ENCODE results near the gene CHCHD6. TPM values are rescaled to one million over a fixed set of nuclear protein-coding genes. Genes with fewer than 3 reads are reported as not detected.

Gene CHCHD6
- total RNA-seq, 1 experiment from 2014 or later: 65.9 TPM

GRCh38 chr3:126730376-126730775 lies 26.3 kb downstream of the CHCHD6 start:
- DNase-seq (ENCODE audit: low read depth): no peak
- in situ Hi-C loops (cut with HindIII; ENCODE audit: low pct_unique_long_range_greater_than_20kb, low sequenced_read_pairs): no loop called here

DNA sequence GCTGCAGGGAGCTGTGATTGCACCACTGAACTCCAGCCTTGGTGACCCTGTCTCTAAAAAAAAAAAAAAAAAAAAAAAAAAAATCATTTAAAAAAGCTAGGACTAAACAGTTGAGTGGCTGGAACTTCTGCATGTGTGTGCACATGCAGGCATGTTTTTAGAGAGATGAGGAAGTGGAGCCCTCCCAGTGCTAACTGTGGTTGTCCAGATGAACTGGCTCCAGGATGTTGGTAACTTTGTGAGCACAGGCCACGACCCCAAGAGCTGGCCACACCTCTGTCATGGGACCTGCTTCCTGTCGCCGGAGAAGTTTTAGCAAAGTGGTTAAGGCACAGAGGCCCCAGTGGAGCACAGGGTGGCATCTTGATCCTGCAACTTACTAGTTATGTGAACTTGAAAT lies 27.0 kb downstream of the CHCHD6 start:
- no peak for DNase-seq (ENCODE audit: low read depth)
- in situ Hi-C loops (cut with HindIII; ENCODE audit: low pct_unique_long_range_greater_than_20kb, low sequenced_read_pairs): no loop called here

- in situ Hi-C loops (cut with HindIII; ENCODE audit: low pct_unique_long_range_greater_than_20kb, low sequenced_read_pairs): no loop called here
- DNase-seq (ENCODE audit: low read depth): no peak
These were observed 28.4 kb downstream of the CHCHD6 start for GRCh38 chr3:126732281-126733060.

DNA sequence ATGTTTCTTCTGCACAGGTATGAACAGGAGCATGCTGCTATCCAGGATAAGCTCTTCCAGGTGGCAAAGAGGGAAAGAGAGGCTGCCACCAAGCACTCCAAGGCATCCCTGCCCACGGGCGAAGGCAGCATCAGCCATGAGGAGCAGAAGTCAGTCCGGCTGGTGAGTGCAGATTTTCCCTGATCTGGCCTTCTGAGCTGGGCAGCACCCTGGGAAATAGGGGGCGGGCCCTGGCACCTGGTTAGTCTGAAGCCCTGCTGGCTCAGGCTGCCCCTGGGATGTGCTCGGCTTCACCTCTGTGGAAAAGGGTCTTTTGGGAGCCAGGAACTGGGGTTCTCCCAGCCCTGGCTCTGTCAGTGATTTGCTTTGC lies 29.0 kb downstream of the CHCHD6 start:
- no peak for DNase-seq (ENCODE audit: low read depth)
- in situ Hi-C loops (cut with HindIII; ENCODE audit: low pct_unique_long_range_greater_than_20kb, low sequenced_read_pairs): no loop called here

GRCh38 chr3:126734106-126734723 lies 30.2 kb downstream of the CHCHD6 start:
- in situ Hi-C loops (cut with HindIII; ENCODE audit: low pct_unique_long_range_greater_than_20kb, low sequenced_read_pairs): no loop called here
- no peak for DNase-seq (ENCODE audit: low read depth)

- in situ Hi-C loops (cut with HindIII; ENCODE audit: low pct_unique_long_range_greater_than_20kb, low sequenced_read_pairs): no loop called here
These were observed 33.5 kb downstream of the CHCHD6 start for GRCh38 chr3:126737527-126737926.

GRCh38 chr3:126742057-126742456 lies 38.0 kb downstream of the CHCHD6 start:
- in situ Hi-C loops (cut with HindIII; ENCODE audit: low pct_unique_long_range_greater_than_20kb, low sequenced_read_pairs): no loop called here
- DNase-seq (ENCODE audit: low read depth): no peak

More at GRCh38 chr3:126737527-126737926, 33.5 kb downstream of the CHCHD6 start:
- no peak for DNase-seq (ENCODE audit: low read depth)

- in situ Hi-C loops (cut with HindIII; ENCODE audit: low pct_unique_long_range_greater_than_20kb, low sequenced_read_pairs): no loop called here
- DNase-seq (ENCODE audit: low read depth): no peak
These were observed 39.3 kb downstream of the CHCHD6 start for GRCh38 chr3:126743350-126743749.

DNA sequence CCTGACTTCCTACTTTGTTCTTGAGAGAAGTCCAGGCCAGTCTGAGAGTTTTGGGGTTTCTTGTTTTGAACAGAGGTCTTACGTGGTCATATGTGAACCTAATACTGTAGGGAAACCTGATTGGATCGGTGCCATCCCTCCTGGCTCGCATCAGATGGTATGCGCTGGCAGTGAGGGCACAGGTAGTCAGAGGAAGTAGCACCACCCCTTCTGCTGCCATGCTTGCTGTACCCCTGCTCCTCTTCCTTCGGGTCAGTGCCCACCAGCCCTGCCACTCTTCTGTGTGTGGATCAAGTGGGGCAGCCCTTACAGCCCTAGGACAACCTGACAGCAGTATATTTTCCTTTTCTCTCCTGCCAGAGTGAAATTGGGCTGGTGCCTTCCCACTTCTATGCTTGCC lies 39.7 kb downstream of the CHCHD6 start:
- in situ Hi-C loops (cut with HindIII; ENCODE audit: low pct_unique_long_range_greater_than_20kb, low sequenced_read_pairs): no loop called here
- no peak for DNase-seq (ENCODE audit: low read depth)

GRCh38 chr3:126745760-126746394 lies 41.8 kb downstream of the CHCHD6 start:
- no peak for DNase-seq (ENCODE audit: low read depth)
- in situ Hi-C loops (cut with HindIII; ENCODE audit: low pct_unique_long_range_greater_than_20kb, low sequenced_read_pairs): no loop called here

GRCh38 chr3:126746395-126747177 lies 42.5 kb downstream of the CHCHD6 start:
- in situ Hi-C loops (cut with HindIII; ENCODE audit: low pct_unique_long_range_greater_than_20kb, low sequenced_read_pairs): no loop called here
- peak; percentile 22 for DNase-seq (ENCODE audit: low read depth)

DNA sequence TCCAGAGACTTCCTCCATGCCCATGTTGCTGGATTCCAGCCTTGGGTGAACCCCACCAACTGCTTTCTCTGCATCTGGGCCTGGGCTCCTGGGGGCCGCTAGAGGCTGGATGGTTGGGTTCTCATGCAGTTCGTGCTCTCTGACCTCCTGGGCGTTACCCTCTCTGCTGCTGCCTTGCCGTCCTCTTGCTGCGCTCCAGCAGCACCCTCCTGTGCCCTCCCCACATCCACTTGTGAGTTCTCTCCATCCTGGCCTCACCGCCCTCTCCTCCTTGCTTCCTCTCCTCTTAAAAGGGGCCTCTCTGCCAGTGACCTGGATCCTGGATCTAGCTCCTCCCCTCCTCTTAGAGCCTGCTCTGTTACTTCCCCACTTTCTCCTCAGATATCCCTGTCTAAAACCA lies 43.7 kb downstream of the CHCHD6 start:
- no peak for DNase-seq (ENCODE audit: low read depth)
- in situ Hi-C loops (cut with HindIII; ENCODE audit: low pct_unique_long_range_greater_than_20kb, low sequenced_read_pairs): no loop called here

DNA sequence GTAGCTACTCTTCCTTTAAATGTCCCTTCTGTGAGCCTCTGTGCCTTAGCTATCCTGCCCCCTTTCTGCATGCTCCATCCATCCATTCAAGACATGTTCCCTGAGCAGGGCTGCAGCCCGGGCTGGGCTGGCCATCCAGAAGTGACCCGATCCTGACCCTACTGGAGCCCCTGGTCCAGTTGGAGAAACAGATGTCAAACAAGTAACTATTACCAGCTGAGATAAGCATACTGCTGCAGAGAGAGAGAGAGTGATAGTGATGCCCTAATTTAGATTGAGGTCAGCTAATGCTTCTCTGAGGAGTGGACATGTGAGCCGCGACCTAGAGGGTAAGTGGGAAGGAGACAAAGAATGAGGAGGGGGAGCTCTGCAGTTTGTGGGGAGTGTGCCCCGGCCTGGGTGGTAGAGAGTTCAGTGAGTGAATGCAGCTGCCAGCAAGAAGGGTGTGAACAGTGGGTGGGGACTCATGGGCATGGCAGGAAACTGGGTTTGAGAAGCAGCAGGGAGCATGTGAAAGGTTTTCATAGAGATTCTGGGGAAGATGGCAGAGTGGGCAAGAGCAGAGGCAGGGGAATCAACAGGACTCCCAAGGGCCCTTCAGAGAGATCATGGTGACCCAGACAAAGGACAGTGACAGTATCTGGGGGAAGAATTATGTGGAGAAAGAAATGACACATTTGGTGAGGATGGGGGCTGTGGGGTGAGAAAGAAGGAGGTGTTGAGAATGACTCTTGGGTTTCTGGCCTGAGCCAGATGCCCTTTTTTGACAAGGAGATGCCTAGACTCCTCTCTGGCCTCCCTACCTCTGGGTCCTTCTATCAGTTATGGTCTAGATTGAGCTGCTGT lies 44.9 kb downstream of the CHCHD6 start:
- in situ Hi-C loops (cut with HindIII; ENCODE audit: low pct_unique_long_range_greater_than_20kb, low sequenced_read_pairs): no loop called here
- DNase-seq (ENCODE audit: low read depth): no peak

DNA sequence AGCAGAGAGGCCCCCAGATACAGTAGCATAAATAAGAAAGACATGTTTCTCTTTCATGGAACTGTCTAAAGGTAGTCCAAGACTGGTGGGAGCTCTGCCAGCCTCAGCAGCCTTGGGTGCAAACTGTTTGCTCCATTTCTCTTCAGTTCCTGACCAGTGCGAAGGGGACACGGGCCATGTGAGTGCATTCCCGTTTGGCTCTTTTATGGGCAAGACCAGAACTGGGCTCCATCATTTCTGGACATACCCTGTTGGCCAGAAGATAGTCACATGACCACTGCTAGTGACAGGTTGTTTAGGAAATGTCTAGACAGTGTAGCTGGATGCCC lies 45.5 kb downstream of the CHCHD6 start:
- no peak for DNase-seq (ENCODE audit: low read depth)
- in situ Hi-C loops (cut with HindIII; ENCODE audit: low pct_unique_long_range_greater_than_20kb, low sequenced_read_pairs): no loop called here

- DNase-seq (ENCODE audit: low read depth): no peak
- in situ Hi-C loops (cut with HindIII; ENCODE audit: low pct_unique_long_range_greater_than_20kb, low sequenced_read_pairs): no loop called here
These were observed 46.1 kb downstream of the CHCHD6 start for GRCh38 chr3:126749931-126750755.

- in situ Hi-C loops (cut with HindIII; ENCODE audit: low pct_unique_long_range_greater_than_20kb, low sequenced_read_pairs): no loop called here
- peak; percentile 26 for DNase-seq (ENCODE audit: low read depth)
These were observed 46.7 kb downstream of the CHCHD6 start for GRCh38 chr3:126750756-126751121.

DNA sequence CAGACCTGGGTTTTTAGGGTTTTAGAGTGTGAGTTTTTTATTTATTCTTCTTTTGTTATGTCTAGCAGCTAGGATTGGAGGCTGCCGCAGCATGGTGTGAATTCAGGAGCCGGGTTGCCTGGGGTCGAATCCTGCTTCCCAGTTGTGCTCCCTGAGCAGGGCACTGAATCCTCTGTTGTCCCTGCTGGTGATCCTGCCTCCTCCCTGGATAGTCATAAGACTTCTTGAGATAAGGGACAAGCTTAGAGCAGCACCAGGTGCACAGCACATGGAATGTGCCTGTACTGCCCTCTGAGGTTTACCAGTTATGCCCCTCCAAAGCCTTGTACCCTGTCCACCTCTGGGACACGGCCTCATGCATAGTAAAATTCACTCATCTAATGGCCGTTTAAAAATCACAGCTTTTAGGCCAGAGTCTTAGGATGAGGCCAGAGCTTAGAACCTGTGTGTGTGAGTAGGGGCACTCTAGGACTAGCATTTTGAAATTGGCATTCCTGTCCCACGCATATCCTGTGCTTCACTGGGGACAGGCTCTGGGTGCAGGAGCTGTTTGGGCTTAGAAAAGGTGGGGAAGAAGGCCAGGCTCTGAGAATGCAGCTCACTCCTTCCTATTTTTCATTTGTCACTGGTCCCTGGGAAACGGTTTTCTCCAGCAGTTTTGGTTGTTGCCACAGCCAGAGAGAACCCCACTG lies 47.7 kb downstream of the CHCHD6 start:
- DNase-seq (ENCODE audit: low read depth): no peak

More for the DNA sequence above, 47.7 kb downstream of the CHCHD6 start:
- in situ Hi-C loops (cut with HindIII; ENCODE audit: low pct_unique_long_range_greater_than_20kb, low sequenced_read_pairs): no loop called here

All from Caki2 (cell line).